ENCODE results near the gene MAN2B2. TPM values are rescaled to one million over a fixed set of nuclear protein-coding genes. Genes with fewer than 3 reads are reported as not detected.

MAN2B2 gene
- total and polyA plus RNA-seq, 2 of the 4 experiments (the other 2 are of a cell fraction), result 13.4 to 34.1 TPM

DNA sequence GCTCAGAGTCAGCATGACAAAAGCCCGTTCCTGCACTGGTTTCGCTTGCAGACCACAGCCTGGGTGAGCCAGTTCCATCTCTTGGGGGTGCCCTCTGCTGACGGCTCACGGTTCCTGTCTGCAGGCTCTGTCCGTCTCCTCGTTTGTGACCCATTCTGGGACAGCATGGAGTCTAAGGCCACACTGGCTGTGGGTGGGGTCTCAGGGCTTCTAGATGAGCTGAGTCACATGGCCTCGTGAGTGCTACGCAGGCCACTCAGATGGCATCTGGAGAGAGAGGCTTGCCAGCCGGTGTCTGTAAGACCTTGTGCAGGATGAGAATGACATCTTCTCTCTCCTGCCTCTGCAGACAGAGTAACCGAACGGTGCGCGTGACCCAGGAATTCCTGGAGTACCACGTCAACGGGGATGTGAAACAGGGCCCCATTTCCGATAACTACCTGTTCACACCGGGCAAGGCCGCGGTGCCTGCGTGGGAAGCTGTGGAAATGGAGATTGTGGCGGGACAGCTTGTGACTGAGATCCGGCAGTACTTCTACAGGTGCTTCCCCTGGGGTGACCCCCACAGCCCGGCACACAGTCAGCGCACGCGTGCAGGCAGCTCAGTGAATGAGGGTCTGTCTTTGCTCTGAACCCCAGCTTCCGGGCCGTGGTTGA is 33.9 kb downstream of the MAN2B2 start:
- DNase-seq (no peak), ATAC-seq (ENCODE audit: low read depth) (peak; percentile 40; the same call in 1 of the 2 replicates)
- Histone ChIP-seq H3K9me3 (ENCODE audit: control insufficient read depth, insufficient read depth, low read length) (peaks cover 9% of the 10 kb centered on the region), H3K4me2 (ENCODE audit: low read depth, low read length) (no peak overlapping the region), H3K4me3 (ENCODE audit: insufficient read depth, low read depth, low read length) (no peak overlapping the region), H4K91ac (ENCODE audit: insufficient read depth, low read depth, low read length) (no peak overlapping the region), H2BK20ac (ENCODE audit: low read depth, low read length) (no peak overlapping the region), H2BK15ac (ENCODE audit: low read depth, low read length) (no peak overlapping the region), H3K9ac (ENCODE audit: low read depth, low read length) (no peak overlapping the region), H3K36me3 (ENCODE audit: control insufficient read depth, insufficient read depth, low read length) (peaks cover 52% of the 10 kb centered on the region), H3K18ac (ENCODE audit: low read depth, low read length) (no peak overlapping the region), H3K56ac (ENCODE audit: extremely low read depth, insufficient read depth, low read length) (no peak overlapping the region), H2AFZ (replicated peaks; ENCODE audit: low read length, poor library complexity) (no peak overlapping the region), H2AK9ac (replicated peaks; ENCODE audit: low read depth, low read length, poor library complexity) (no peak overlapping the region), H2AK5ac (ENCODE audit: low read depth, low read length) (no peak overlapping the region), H3K27ac (ENCODE audit: insufficient read depth, low read length) (no peak overlapping the region), H3K23ac (ENCODE audit: low read depth, low read length) (no peak overlapping the region), H3K79me1 (ENCODE audit: low read depth in 1 of 2, low read length in 2 of 2) (no peaks in the 10 kb centered on the region), H2BK120ac (ENCODE audit: low read depth, low read length) (no peak overlapping the region), H3K4me1 (ENCODE audit: control insufficient read depth, insufficient read depth, low read length) (no peaks in the 10 kb centered on the region), H3K9me1 (ENCODE audit: insufficient read depth, low read length) (no peaks in the 10 kb centered on the region; the same call in 1 of the 2 replicates), H3K4ac (ENCODE audit: low read depth, low read length) (no peak overlapping the region), H4K5ac (ENCODE audit: low read depth, low read length) (no peak overlapping the region), H4K8ac (ENCODE audit: low read depth in 2 of 2, low read length in 2 of 2) (no peak overlapping the region), H4K20me1 (ENCODE audit: insufficient read depth, low read length) (no peaks in the 10 kb centered on the region), H2BK5ac (ENCODE audit: low read depth, low read length, poor library complexity, severe bottlenecking) (no peak overlapping the region), H3K27me3 (ENCODE audit: control insufficient read depth, insufficient read depth, low read length) (no peaks in the 10 kb centered on the region), H3K14ac (replicated peaks; ENCODE audit: low read depth, low read length) (no peak overlapping the region)
- WGBS, 2 experiments (ENCODE audit: extremely low coverage in 2 of 2, insufficient read length in 1 of 2), result 90% methylated on average over 21 of the region's 28 CpGs; no CpG with 5 or more reads in 1 of the 2 experiments
- dilution Hi-C loops (cut with HindIII; ENCODE audit: low sequenced_read_pairs, unreplicated experiment), result no loop called here
- POLR2A ChIA-PET (ENCODE audit: unreplicated experiment), result interaction anchor here (0.5 kb wide), 1 partner anchor 750 kb away, joined by 3 read pairs; no protein-coding TSS in a partner anchor
- no TSS peak for BruUV-seq (replicated peaks)
- in situ Hi-C loops (cut with MboI; ENCODE audit: low sequenced_read_pairs), result no loop called here
- intact Hi-C loops (cut with micrococcal nuclease), result no loop called here
- CTCF ChIA-PET, result no interaction called here
- TF ChIP-seq MAFK (IDR thresholded peaks at IDR 0.05; ENCODE audit: low read depth, low read length) (no peak), BHLHE40 (IDR thresholded peaks at IDR 0.05; ENCODE audit: low read depth, low read length) (no peak), RAD21 (IDR thresholded peaks at IDR 0.05; ENCODE audit: low read length) (no peak), RCOR1 (IDR thresholded peaks at IDR 0.05; ENCODE audit: insufficient replicate concordance, low read length) (no peak), MAZ (IDR thresholded peaks at IDR 0.05; ENCODE audit: borderline replicate concordance, low read depth, low read length) (no peak), MXI1 (IDR thresholded peaks at IDR 0.05; ENCODE audit: borderline replicate concordance, low read depth, low read length) (no peak), RFX5 (IDR thresholded peaks at IDR 0.05; ENCODE audit: low read depth, low read length) (no peak), CHD1 (IDR thresholded peaks at IDR 0.05; ENCODE audit: low read depth, low read length) (no peak), SMC3 (IDR thresholded peaks at IDR 0.05; ENCODE audit: low read depth, low read length) (no peak), FOS (IDR thresholded peaks at IDR 0.05; ENCODE audit: low read depth, low read length) (no peak)
- TF ChIP-seq, protein P1, sequence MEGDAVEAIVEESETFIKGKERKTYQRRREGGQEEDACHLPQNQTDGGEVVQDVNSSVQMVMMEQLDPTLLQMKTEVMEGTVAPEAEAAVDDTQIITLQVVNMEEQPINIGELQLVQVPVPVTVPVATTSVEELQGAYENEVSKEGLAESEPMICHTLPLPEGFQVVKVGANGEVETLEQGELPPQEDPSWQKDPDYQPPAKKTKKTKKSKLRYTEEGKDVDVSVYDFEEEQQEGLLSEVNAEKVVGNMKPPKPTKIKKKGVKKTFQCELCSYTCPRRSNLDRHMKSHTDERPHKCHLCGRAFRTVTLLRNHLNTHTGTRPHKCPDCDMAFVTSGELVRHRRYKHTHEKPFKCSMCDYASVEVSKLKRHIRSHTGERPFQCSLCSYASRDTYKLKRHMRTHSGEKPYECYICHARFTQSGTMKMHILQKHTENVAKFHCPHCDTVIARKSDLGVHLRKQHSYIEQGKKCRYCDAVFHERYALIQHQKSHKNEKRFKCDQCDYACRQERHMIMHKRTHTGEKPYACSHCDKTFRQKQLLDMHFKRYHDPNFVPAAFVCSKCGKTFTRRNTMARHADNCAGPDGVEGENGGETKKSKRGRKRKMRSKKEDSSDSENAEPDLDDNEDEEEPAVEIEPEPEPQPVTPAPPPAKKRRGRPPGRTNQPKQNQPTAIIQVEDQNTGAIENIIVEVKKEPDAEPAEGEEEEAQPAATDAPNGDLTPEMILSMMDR (conservative IDR thresholded peaks at IDR 0.05; ENCODE audit: low read depth, low read length), result no peak
- TF ChIP-seq, protein P2, sequence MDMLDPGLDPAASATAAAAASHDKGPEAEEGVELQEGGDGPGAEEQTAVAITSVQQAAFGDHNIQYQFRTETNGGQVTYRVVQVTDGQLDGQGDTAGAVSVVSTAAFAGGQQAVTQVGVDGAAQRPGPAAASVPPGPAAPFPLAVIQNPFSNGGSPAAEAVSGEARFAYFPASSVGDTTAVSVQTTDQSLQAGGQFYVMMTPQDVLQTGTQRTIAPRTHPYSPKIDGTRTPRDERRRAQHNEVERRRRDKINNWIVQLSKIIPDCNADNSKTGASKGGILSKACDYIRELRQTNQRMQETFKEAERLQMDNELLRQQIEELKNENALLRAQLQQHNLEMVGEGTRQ (IDR thresholded peaks at IDR 0.05; ENCODE audit: low read depth, low read length), result no peak

Measured in IMR-90 (cell line).